SU-DHL-6 (cell line): ENCODE results near the gene PHACTR1.

Experiments
- H2AFZ ChIP-seq: fragments of 200-600 bp; sonication (generic); 2 replicates; pipeline ENCODE4 v1.6.1; 2014; ENCODE audit warnings: low read depth, mild to moderate bottlenecking, moderate library complexity, mixed read lengths, antibody characterized with exemption, low read length; ENCODE audit not compliant: severe bottlenecking
- H3F3A ChIP-seq: fragments of 200-600 bp; shearing (Covaris generic); 2 replicates; pipeline ENCODE4 v1.6.0; 2016; ENCODE audit warnings: antibody characterized with exemption, mild to moderate bottlenecking; ENCODE audit not compliant: insufficient read depth
- H3K27ac ChIP-seq: fragments of 200-600 bp; sonication (generic); 2 replicates; pipeline ENCODE4 v1.5.1; 2016; ENCODE audit warnings: low read depth, mild to moderate bottlenecking, low read length, moderate library complexity, mixed read lengths
- H3K27me3 ChIP-seq: fragments of 200-600 bp; sonication (generic), shearing (Covaris generic); 2 replicates; pipeline ENCODE4 v1.6.0; 2014; ENCODE audit warnings: mild to moderate bottlenecking, low read length
- H3K36me3 ChIP-seq: fragments of 200-600 bp; sonication (generic); 2 replicates; pipeline ENCODE4 v1.6.1; 2014; ENCODE audit warnings: mild to moderate bottlenecking, low read length, mixed read lengths
- H3K4me2 ChIP-seq: fragments of 300-600, 200-600 bp; shearing (Covaris generic), sonication (generic); 2 replicates; pipeline ENCODE4 v1.6.0; 2014; ENCODE audit warnings: low read length, low read depth, mild to moderate bottlenecking; ENCODE audit not compliant: poor library complexity, severe bottlenecking
- H3K4me3 ChIP-seq: fragments of 200-600 bp; sonication (generic); 2 replicates; pipeline ENCODE4 v1.5.1; 2014; ENCODE audit warnings: antibody characterized with exemption, low read length, mild to moderate bottlenecking, mixed read lengths; ENCODE audit not compliant: insufficient read depth, poor library complexity, severe bottlenecking
- H3K79me2 ChIP-seq: fragments of 200-600 bp; sonication (generic); 2 replicates; pipeline ENCODE4 v1.6.1; 2014; ENCODE audit warnings: mild to moderate bottlenecking, low read length, moderate library complexity; ENCODE audit not compliant: insufficient read depth
- H3K9ac ChIP-seq: fragments of 200-600 bp; sonication (generic); 2 replicates; pipeline ENCODE4 v1.7.0; 2014; ENCODE audit warnings: mild to moderate bottlenecking, low read length
- H3K9me2 ChIP-seq: fragments of 200-600 bp; sonication (generic); replicated peaks from 2 replicates; pipeline ENCODE4 v1.6.1; 2014; ENCODE audit warnings: low read length; ENCODE audit not compliant: insufficient read depth
- H3K9me3 ChIP-seq: fragments of 200-600 bp; sonication (generic); 2 replicates; pipeline ENCODE4 v1.6.1; 2014; ENCODE audit warnings: low read length, mixed read lengths; ENCODE audit not compliant: insufficient read depth
- H4K20me1 ChIP-seq: fragments of 200-600 bp; sonication (generic); 2 replicates; pipeline ENCODE4 v1.6.1; 2014; ENCODE audit warnings: low read depth, mild to moderate bottlenecking, antibody characterized with exemption, low read length, moderate library complexity, mixed read lengths
- EZH2phosphoT487 ChIP-seq: fragments of 200-600 bp; sonication (generic), shearing (Covaris generic); conservative IDR thresholded peaks from 2 replicates; pipeline ENCODE4 v1.6.1; 2018; ENCODE audit warnings: mild to moderate bottlenecking, antibody characterized with exemption, low read length, moderate library complexity, mixed read lengths
- TF ChIP-seq, protein P1 (sequence below): fragments of 200-600 bp; sonication (generic); IDR thresholded peaks from one replicate; pipeline ENCODE4 v1.5.1; 2017; ENCODE audit warnings: antibody characterized with exemption, mild to moderate bottlenecking, low read length, moderate library complexity; ENCODE audit not compliant: insufficient read depth, poor library complexity, severe bottlenecking

The PHACTR1 gene

GRCh38 chr6:12866422-12867029, 150.0 kb downstream of the PHACTR1 start:
- Histone ChIP-seq H3K9me2 (no peaks in the 10 kb centered on the region), H2AFZ (no peak overlapping the region), H3K27me3 (no peaks in the 10 kb centered on the region), H3F3A (no peaks in the 10 kb centered on the region), H3K36me3 (no peaks in the 10 kb centered on the region), H3K9ac (no peak overlapping the region), H3K4me3 (no peak overlapping the region), H3K27ac (no peak overlapping the region), H4K20me1 (no peaks in the 10 kb centered on the region), H3K4me2 (no peak overlapping the region), H3K79me2 (no peaks in the 10 kb centered on the region), H3K9me3 (no peaks in the 10 kb centered on the region)
- TF ChIP-seq, protein P1, sequence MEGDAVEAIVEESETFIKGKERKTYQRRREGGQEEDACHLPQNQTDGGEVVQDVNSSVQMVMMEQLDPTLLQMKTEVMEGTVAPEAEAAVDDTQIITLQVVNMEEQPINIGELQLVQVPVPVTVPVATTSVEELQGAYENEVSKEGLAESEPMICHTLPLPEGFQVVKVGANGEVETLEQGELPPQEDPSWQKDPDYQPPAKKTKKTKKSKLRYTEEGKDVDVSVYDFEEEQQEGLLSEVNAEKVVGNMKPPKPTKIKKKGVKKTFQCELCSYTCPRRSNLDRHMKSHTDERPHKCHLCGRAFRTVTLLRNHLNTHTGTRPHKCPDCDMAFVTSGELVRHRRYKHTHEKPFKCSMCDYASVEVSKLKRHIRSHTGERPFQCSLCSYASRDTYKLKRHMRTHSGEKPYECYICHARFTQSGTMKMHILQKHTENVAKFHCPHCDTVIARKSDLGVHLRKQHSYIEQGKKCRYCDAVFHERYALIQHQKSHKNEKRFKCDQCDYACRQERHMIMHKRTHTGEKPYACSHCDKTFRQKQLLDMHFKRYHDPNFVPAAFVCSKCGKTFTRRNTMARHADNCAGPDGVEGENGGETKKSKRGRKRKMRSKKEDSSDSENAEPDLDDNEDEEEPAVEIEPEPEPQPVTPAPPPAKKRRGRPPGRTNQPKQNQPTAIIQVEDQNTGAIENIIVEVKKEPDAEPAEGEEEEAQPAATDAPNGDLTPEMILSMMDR: no peak

- Histone ChIP-seq H3K9me2 (no peaks in the 10 kb centered on the region), H3K27me3 (no peaks in the 10 kb centered on the region), H3K79me2 (no peaks in the 10 kb centered on the region), H3K9ac (no peak overlapping the region), H3K9me3 (no peaks in the 10 kb centered on the region), H2AFZ (no peak overlapping the region), H3K4me2 (no peak overlapping the region), H4K20me1 (no peaks in the 10 kb centered on the region), H3K27ac (no peak overlapping the region), H3K4me3 (no peak overlapping the region), H3K36me3 (no peaks in the 10 kb centered on the region), H3F3A (no peaks in the 10 kb centered on the region)
- no peak for TF ChIP-seq EZH2phosphoT487
- TF ChIP-seq, protein P1: no peak
These were observed 153.4 kb downstream of the PHACTR1 start for GRCh38 chr6:12869816-12870432.

- H3K9me3 ChIP-seq: no peaks in the 10 kb centered on the region
- no peak overlapping the region for H3K9ac ChIP-seq
- H3K27me3 ChIP-seq: peaks cover 3% of the 10 kb centered on the region; the same call in 1 of the 2 replicates
- H3K79me2 ChIP-seq: no peaks in the 10 kb centered on the region
- no peak overlapping the region for H3K27ac ChIP-seq
- no peaks in the 10 kb centered on the region for H4K20me1 ChIP-seq
- H3K9me2 ChIP-seq: no peaks in the 10 kb centered on the region
- TF ChIP-seq EZH2phosphoT487: no peak
- TF ChIP-seq, protein P1: no peak
- no peak overlapping the region for H3K4me3 ChIP-seq
- H3K36me3 ChIP-seq: no peaks in the 10 kb centered on the region
- H3F3A ChIP-seq: no peaks in the 10 kb centered on the region
- H3K4me2 ChIP-seq: no peak overlapping the region
- no peak overlapping the region for H2AFZ ChIP-seq
These were observed 157.1 kb downstream of the PHACTR1 start for GRCh38 chr6:12873691-12874090.
